H1 (cell line): Measurements from ENCODE around the gene FAIM2. TPM values are rescaled to one million over a fixed set of nuclear protein-coding genes. Genes with fewer than 3 reads are reported as not detected.

Source experiments
- CTCF ChIA-PET: fragments of 300-600 bp; sonication (Branson Sonifier 250); formaldehyde crosslinking; loops from one replicate; lab custom pipeline; 2021; ENCODE audit not compliant: partially characterized antibody; lab: Charles Lee
- POLR2A ChIA-PET: fragments of 300-600 bp; sonication (Branson Sonifier 250); formaldehyde crosslinking; loops from one replicate; lab custom pipeline; 2021; ENCODE audit warnings: inconsistent platforms; ENCODE audit not compliant: partially characterized antibody; lab: Charles Lee
- DNase-seq, 2 experiments: peaks; one replicate each; pipeline versions ENCODE4 v3.0.0 to v3.0.0-alpha.2; 2010 to 2022; ENCODE audit warnings: low spot score in 2 of 2, low read depth in 1 of 2, mixed read lengths in 1 of 2
- FAIRE-seq: peaks from 2 replicates; lab custom pipeline; 2011; peaks lifted over from hg19 to GRCh38; lab: Jason Lieb, UNC
- H2AFZ ChIP-seq: 2 replicates; pipeline ENCODE4 v1.8.1; 2012; ENCODE audit warnings: low read length, inconsistent platforms
- H2AK5ac ChIP-seq: 2 replicates; pipeline ENCODE4 v1.6.1; 2013; ENCODE audit warnings: low read depth, low read length
- H2BK120ac ChIP-seq: replicated peaks from 2 replicates; pipeline ENCODE3; 2013; ENCODE audit warnings: low read depth, low read length, inconsistent platforms
- H2BK12ac ChIP-seq: 2 replicates; pipeline ENCODE4 v1.6.1; 2013; ENCODE audit warnings: low read depth, low read length
- H2BK15ac ChIP-seq: 2 replicates; pipeline ENCODE4 v1.6.1; 2013; ENCODE audit warnings: low read length
- H2BK20ac ChIP-seq: 2 replicates; pipeline ENCODE4 v1.6.1; 2013; ENCODE audit warnings: low read length
- H2BK5ac ChIP-seq: 2 replicates; pipeline ENCODE4 v1.6.1; 2013; ENCODE audit warnings: low read depth, low read length
- H3K14ac ChIP-seq: 2 replicates; pipeline ENCODE4 v1.6.1; 2013; ENCODE audit warnings: inconsistent platforms; ENCODE audit not compliant: insufficient read length
- H3K18ac ChIP-seq: 2 replicates; pipeline ENCODE4 v1.6.1; 2013; ENCODE audit warnings: low read length; ENCODE audit errors: extremely low read depth
- H3K23ac ChIP-seq: 2 replicates; pipeline ENCODE4 v1.6.1; 2013; ENCODE audit warnings: inconsistent platforms; ENCODE audit not compliant: insufficient read length
- H3K23me2 ChIP-seq: 2 replicates; pipeline ENCODE4 v1.6.1; 2013; ENCODE audit warnings: low read depth, low read length
- H3K27ac ChIP-seq: 2 replicates; pipeline ENCODE4 v1.6.1; 2011; ENCODE audit warnings: low read depth, low read length, inconsistent platforms
- H3K27me3 ChIP-seq, 4 experiments: replicated peaks in 1 of 4; 1 replicate in 1 of 4; 2 replicates in 3 of 4; pipeline versions ENCODE4 v1.6.1 to v1.8.1; 2011 to 2013; ENCODE audit warnings: low read length in 3 of 4, mild to moderate bottlenecking in 3 of 4, inconsistent platforms in 2 of 4, mixed read lengths in 2 of 4, moderate library complexity in 1 of 4; ENCODE audit not compliant: control insufficient read depth in 3 of 4, insufficient read depth in 3 of 4; ENCODE audit errors: extremely low read depth in 1 of 4
- H3K36me3 ChIP-seq, 4 experiments: 2 replicates each; pipeline versions ENCODE4 v1.6.1 to v1.8.1; 2011 to 2013; ENCODE audit warnings: mild to moderate bottlenecking in 4 of 4, low read length in 3 of 4, moderate library complexity in 2 of 4, control low read depth in 1 of 4, inconsistent platforms in 1 of 4; ENCODE audit not compliant: insufficient read depth in 4 of 4, control insufficient read depth in 2 of 4
- H3K4ac ChIP-seq: replicated peaks from 2 replicates; pipeline ENCODE3; 2013; ENCODE audit warnings: low read length, low read depth, mixed read lengths, inconsistent platforms; ENCODE audit not compliant: insufficient read length
- H3K4me1 ChIP-seq, 4 experiments: replicated peaks in 1 of 4; 1 replicate in 1 of 4; 2 replicates in 3 of 4; pipeline versions ENCODE4 v1.6.1 to v1.8.1; 2011 to 2013; ENCODE audit warnings: low read length in 3 of 4, inconsistent platforms in 2 of 4, mixed read lengths in 1 of 4; ENCODE audit not compliant: insufficient read depth in 4 of 4, control insufficient read depth in 3 of 4
- H3K4me2 ChIP-seq, 2 experiments: 2 replicates each; pipeline versions ENCODE4 v1.6.1 to v1.8.1; 2011 to 2013; ENCODE audit warnings: low read depth in 2 of 2, low read length in 2 of 2, control low read depth in 1 of 2, inconsistent platforms in 1 of 2, mild to moderate bottlenecking in 1 of 2; ENCODE audit not compliant: insufficient read depth in 1 of 2
- H3K4me3 ChIP-seq, 4 experiments: fragments of 200-600, 300-600 bp in 1 of 4; sonication (generic), shearing (Covaris generic), sonication (Bioruptor Twin) in 1 of 4; 2 replicates each; pipeline versions ENCODE4 v1.5.1 to v1.8.1; 2011 to 2016; ENCODE audit warnings: low read length in 4 of 4, low read depth in 3 of 4, control low read depth in 2 of 4, inconsistent platforms in 2 of 4, mild to moderate bottlenecking in 2 of 4, mixed read lengths in 1 of 4, moderate library complexity in 1 of 4; ENCODE audit not compliant: insufficient read depth in 2 of 4; ENCODE audit errors: extremely low read depth in 1 of 4
- H3K56ac ChIP-seq: replicated peaks from 2 replicates; pipeline ENCODE3; 2013; ENCODE audit warnings: low read depth, mild to moderate bottlenecking, mixed read lengths, low read length, inconsistent platforms; ENCODE audit not compliant: insufficient read length
- H3K79me1 ChIP-seq: 2 replicates; pipeline ENCODE4 v1.6.1; 2013; ENCODE audit warnings: low read depth, low read length, control low read depth
- H3K79me2 ChIP-seq, 2 experiments: 2 replicates each; pipeline versions ENCODE4 v1.6.1 to v1.8.1; 2012 to 2013; ENCODE audit warnings: low read length in 2 of 2, mild to moderate bottlenecking in 2 of 2, inconsistent platforms in 1 of 2; ENCODE audit not compliant: insufficient read depth in 2 of 2, control insufficient read depth in 1 of 2
- H3K9ac ChIP-seq, 4 experiments: replicated peaks in 1 of 4; 1 replicate in 1 of 4; 2 replicates in 3 of 4; pipeline versions ENCODE4 v1.6.1 to v1.8.1; 2011 to 2013; ENCODE audit warnings: low read depth in 3 of 4, low read length in 3 of 4, control low read depth in 2 of 4, mild to moderate bottlenecking in 2 of 4, moderate library complexity in 2 of 4, inconsistent platforms in 1 of 4; ENCODE audit errors: extremely low read depth in 1 of 4
- H3K9me3 ChIP-seq, 2 experiments: 2 replicates each; pipeline versions ENCODE4 v1.6.1 to v1.8.1; 2012 to 2013; ENCODE audit warnings: mild to moderate bottlenecking in 2 of 2, moderate library complexity in 2 of 2, control low read depth in 1 of 2, inconsistent platforms in 1 of 2, low read depth in 1 of 2, low read length in 1 of 2, mixed read lengths in 1 of 2; ENCODE audit not compliant: insufficient read depth in 2 of 2
- H4K20me1 ChIP-seq, 2 experiments: replicated peaks in 1 of 2; 2 replicates each; pipeline versions ENCODE3 to v1.8.1; 2011 to 2013; ENCODE audit warnings: inconsistent platforms in 2 of 2, low read length in 2 of 2, mild to moderate bottlenecking in 1 of 2; ENCODE audit not compliant: insufficient read depth in 2 of 2, control insufficient read depth in 1 of 2
- H4K5ac ChIP-seq: 2 replicates; pipeline ENCODE4 v1.6.1; 2013; ENCODE audit warnings: low read length, low read depth, mixed read lengths, inconsistent platforms; ENCODE audit not compliant: insufficient read length
- H4K8ac ChIP-seq: 2 replicates; pipeline ENCODE4 v1.8.0; 2013; ENCODE audit warnings: mild to moderate bottlenecking, moderate library complexity, low read length, inconsistent platforms; ENCODE audit not compliant: insufficient read depth; ENCODE audit errors: extremely low read depth
- H4K91ac ChIP-seq: replicated peaks from 2 replicates; pipeline ENCODE3; 2013; ENCODE audit warnings: low read length, mixed read lengths, inconsistent platforms; ENCODE audit not compliant: insufficient read length
- ATF3 ChIP-seq: IDR thresholded peaks from 2 replicates; pipeline ENCODE4 v1.6.1; 2011; ENCODE audit warnings: low read depth, mild to moderate bottlenecking, low read length; ENCODE audit not compliant: insufficient read depth
- POLR2AphosphoS5 ChIP-seq: IDR thresholded peaks from 2 replicates; pipeline ENCODE4 v1.6.1; 2011; ENCODE audit warnings: low read depth, low read length
- RAD21 ChIP-seq, 2 experiments: IDR thresholded peaks in 1 of 2; conservative IDR thresholded peaks in 1 of 2; 2 replicates each; pipeline ENCODE4 v1.6.1; 2011; ENCODE audit warnings: low read depth in 2 of 2, low read length in 2 of 2, improper control_type of control experiment in 1 of 2, inconsistent platforms in 1 of 2, mild to moderate bottlenecking in 1 of 2, moderate library complexity in 1 of 2
- RBBP5 ChIP-seq: IDR thresholded peaks from 2 replicates; pipeline ENCODE4 v1.7.1; 2012; ENCODE audit warnings: low read depth, mild to moderate bottlenecking, inconsistent platforms, low read length, moderate library complexity, borderline replicate concordance
- SAP30 ChIP-seq: fragments of 300-600 bp; sonication (generic); IDR thresholded peaks from 2 replicates; pipeline ENCODE4 v1.7.1; 2012; ENCODE audit warnings: low read length, moderate library complexity, mild to moderate bottlenecking, inconsistent platforms; ENCODE audit not compliant: insufficient read depth, insufficient replicate concordance
- ZNF274 ChIP-seq: IDR thresholded peaks from 2 replicates; pipeline ENCODE4 v1.7.0; 2012; ENCODE audit warnings: low read length, borderline replicate concordance; ENCODE audit errors: extremely low read depth
- WGBS, 2 experiments: shearing (Covaris generic) in 1 of 2; methylation state at CpG; one replicate each; pipeline versions ENCODE4 v1.1.6 to v1.1.7; 2013 to 2015; ENCODE audit warnings: low lambda C conversion rate in 2 of 2, mixed read lengths in 2 of 2, inconsistent platforms in 1 of 2, low coverage in 1 of 2, missing lambda C conversion rate in 1 of 2; ENCODE audit not compliant: insufficient replicate concordance in 2 of 2, insufficient coverage in 1 of 2, insufficient read length in 1 of 2; ENCODE audit errors: extremely low coverage in 1 of 2, missing lambda C conversion rate in 1 of 2; 5-methylcytosine and 5-hydroxymethylcytosine counted together
- polyA plus RNA-seq, 7 experiments: library from polyadenylated mRNA; depleted of rRNA in 3 of 7; stranded (reverse) in 5 of 7; unstranded in 2 of 7; fragments of >200 nt in 5 of 7; fragments of 200-250 nt in 2 of 7; gene quantifications; 1 replicate in 5 of 7; 2 replicates in 1 of 7; 4 replicates in 1 of 7; pipeline versions ENCODE4 v1.2.1 to v1.2.3, GENCODE V29; 2011 to 2013; ENCODE audit warnings: missing spikeins in 2 of 7, mixed read lengths in 2 of 7
- total RNA-seq: library from RNA; stranded (reverse); fragmentation: NEBNext Ultra II Directional; extraction: Animal tissue kit (Norgen Biotek cat#: 25700); gene quantifications from 2 replicates; pipeline ENCODE4 v1.2.1, GENCODE V29; 2021

FAIM2 gene
- total and polyA plus RNA-seq, 2 of the 8 experiments (the other 6 are each of a cell fraction or from before 2014, with no cell fraction given): 0.89 to 1.3 TPM

- no peak for FAIRE-seq
- no peak overlapping the region for H3K18ac ChIP-seq
- DNase-seq: no peak
- H2BK20ac ChIP-seq: peak overlapping the region; percentile 87; the same call in 1 of the 2 replicates
- H3K23ac ChIP-seq: no peak overlapping the region
- H3K23me2 ChIP-seq: no peaks in the 10 kb centered on the region
- no peak overlapping the region for H3K4me2 ChIP-seq
- CTCF ChIA-PET: interaction anchor here (1.3 to 1.9 kb wide), 2 partner anchors 34 to 35 kb away, joined by 4 to 9 read pairs; no protein-coding TSS in a partner anchor
- no peak overlapping the region for H3K27ac ChIP-seq
- no peak overlapping the region for H2AFZ ChIP-seq
- H3K9ac ChIP-seq: no peak overlapping the region
- H3K36me3 ChIP-seq: no peaks in the 10 kb centered on the region
- peak overlapping the region; percentile 71; the same call in 1 of the 2 replicates for H2BK12ac ChIP-seq
- H3K79me2 ChIP-seq: no peaks in the 10 kb centered on the region
- WGBS, 2 experiments: 91% methylated on average over 2 of the region's 2 CpGs; no CpG with 5 or more reads in 1 of the 2 experiments
- H2AK5ac ChIP-seq: no peak overlapping the region
- H3K27me3 ChIP-seq: peaks cover 0 to 3% (median 0%) of the 10 kb centered on the region in 4 experiments; a peak in 2 of 7 replicates
- H3K56ac ChIP-seq: no peak overlapping the region
- H3K9me3 ChIP-seq: no peaks in the 10 kb centered on the region
- POLR2A ChIA-PET: interaction anchor here (0.7 kb wide), 1 partner anchor 85 kb away, joined by 3 read pairs; no protein-coding TSS in a partner anchor
- H3K4me3 ChIP-seq: no peak overlapping the region
- no peaks in the 10 kb centered on the region for H4K20me1 ChIP-seq
- H4K91ac ChIP-seq: no peak overlapping the region
- H2BK5ac ChIP-seq: no peak overlapping the region
- no peak overlapping the region for H4K5ac ChIP-seq
- H2BK15ac ChIP-seq: peak overlapping the region; percentile 61; the same call in 1 of the 2 replicates
- no peaks in the 10 kb centered on the region for H3K79me1 ChIP-seq
- peaks cover 0 to 25% (median 12%) of the 10 kb centered on the region in 4 experiments; a peak in 6 of 7 replicates for H3K4me1 ChIP-seq
- no peak overlapping the region for H2BK120ac ChIP-seq
- H3K4ac ChIP-seq: no peak overlapping the region
- no peak overlapping the region for H3K14ac ChIP-seq
- H4K8ac ChIP-seq: no peak overlapping the region
- no peak for TF ChIP-seq SAP30
- no peak for TF ChIP-seq RBBP5
- TF ChIP-seq ATF3: no peak
- TF ChIP-seq POLR2AphosphoS5: no peak
- no peak for TF ChIP-seq ZNF274
- no peak for TF ChIP-seq RAD21 (IDR thresholded peaks at IDR 0.05 in 1 of 2, conservative IDR thresholded peaks at IDR 0.05 in 1 of 2; ENCODE audit: low read depth in 2 of 2, low read length in 2 of 2)
These were observed 7.5 kb upstream of the FAIM2 start for GRCh38 chr12:49911213-49911605.
